ENCODE measurements around the gene SFMBT1.

Gene SFMBT1

GRCh38 chr3:52886049-52886730 lies 159.7 kb downstream of the SFMBT1 start:
- no peak for DNase-seq (ENCODE audit: low read depth in 2 of 2)

DNA sequence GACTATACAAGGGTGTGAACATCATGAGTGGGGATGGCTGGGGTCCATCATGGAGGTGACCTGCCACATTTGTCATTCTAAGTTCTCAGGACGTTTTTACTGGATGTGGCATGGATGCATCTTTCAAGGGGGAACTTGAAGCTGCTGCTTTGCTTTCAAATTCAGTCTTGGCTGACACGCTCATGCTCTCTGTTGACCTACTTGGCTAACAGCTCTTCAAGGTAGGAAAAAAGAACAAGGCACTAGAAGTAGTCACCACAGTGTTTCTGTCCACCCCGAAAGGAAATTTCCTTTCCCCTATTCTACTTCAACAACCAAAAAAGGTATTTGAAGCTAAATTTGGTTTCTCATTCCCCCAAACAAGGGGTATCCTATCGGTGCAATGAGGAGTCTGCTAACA lies 163.5 kb downstream of the SFMBT1 start:
- no peak for DNase-seq (ENCODE audit: low read depth in 2 of 2)

GRCh38 chr3:52881871-52882270 lies 164.0 kb downstream of the SFMBT1 start:
- no peak for DNase-seq (ENCODE audit: low read depth in 2 of 2)

DNA sequence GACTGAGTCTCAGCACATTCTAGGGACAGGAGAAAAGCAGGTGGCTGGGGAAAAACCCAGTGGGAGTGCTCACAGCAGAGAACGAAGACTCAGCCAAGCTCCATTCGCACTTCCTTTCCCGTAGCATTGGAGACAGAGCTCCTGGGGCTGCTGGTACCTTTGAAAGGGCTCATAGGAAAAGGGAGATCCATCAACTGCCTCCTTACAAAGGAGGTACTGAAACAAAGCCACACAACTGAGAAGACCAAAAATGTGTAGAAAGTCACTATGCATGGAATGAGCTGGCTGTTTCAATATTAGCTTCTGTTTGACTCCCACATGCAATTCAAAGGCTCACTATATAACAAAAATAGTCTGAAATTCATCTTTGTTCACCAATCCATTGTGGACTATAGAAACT lies 165.4 kb downstream of the SFMBT1 start:
- DNase-seq (ENCODE audit: low read depth in 2 of 2): no peak

DNA sequence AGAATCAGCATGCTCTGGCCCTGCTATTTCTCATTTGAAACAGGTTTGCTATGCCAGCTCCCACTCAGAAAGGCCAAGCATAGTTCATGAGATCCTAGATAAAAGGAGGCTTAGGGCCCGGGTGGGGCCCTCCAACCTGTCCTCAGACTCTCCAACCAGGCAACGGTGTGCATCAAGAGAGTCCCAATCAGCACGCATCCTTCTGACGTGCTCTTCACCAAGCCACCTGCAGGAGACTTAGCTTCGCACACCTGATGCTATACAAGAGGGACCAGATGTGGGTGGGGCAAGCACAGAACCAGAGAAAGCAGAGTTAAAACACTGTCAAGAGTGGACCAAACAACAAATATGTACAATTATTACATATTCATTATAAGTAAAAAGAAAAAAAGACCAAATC lies 165.8 kb downstream of the SFMBT1 start:
- no peak for DNase-seq (ENCODE audit: low read depth in 2 of 2)

GRCh38 chr3:52879581-52879980 lies 166.3 kb downstream of the SFMBT1 start:
- no peak for DNase-seq (ENCODE audit: low read depth in 2 of 2)

GRCh38 chr3:52879090-52879489 lies 166.8 kb downstream of the SFMBT1 start:
- DNase-seq (ENCODE audit: low read depth in 2 of 2): no peak

DNA sequence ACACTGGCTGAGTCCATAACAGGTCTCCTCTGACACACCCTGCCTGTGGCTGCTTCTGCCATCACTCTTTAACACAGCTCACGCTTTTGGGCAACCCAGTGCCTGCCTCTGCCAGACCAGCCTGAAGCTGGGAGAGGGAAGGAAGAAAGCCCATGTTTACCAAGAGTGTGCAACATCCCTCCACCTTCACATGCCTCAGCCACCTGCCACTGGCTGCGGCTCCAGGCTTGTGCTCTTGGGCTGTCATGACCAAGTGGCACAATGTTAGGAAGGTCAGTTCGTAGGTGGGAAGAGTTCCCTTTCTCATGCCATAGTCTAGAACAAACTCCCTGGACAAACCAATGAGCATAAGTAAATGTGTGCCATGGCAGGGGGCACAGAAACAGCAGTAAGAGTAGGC lies 168.8 kb downstream of the SFMBT1 start:
- DNase-seq (ENCODE audit: low read depth in 2 of 2): no peak

GRCh38 chr3:52874864-52875587 lies 170.8 kb downstream of the SFMBT1 start:
- DNase-seq (ENCODE audit: low read depth in 2 of 2): no peak

DNA sequence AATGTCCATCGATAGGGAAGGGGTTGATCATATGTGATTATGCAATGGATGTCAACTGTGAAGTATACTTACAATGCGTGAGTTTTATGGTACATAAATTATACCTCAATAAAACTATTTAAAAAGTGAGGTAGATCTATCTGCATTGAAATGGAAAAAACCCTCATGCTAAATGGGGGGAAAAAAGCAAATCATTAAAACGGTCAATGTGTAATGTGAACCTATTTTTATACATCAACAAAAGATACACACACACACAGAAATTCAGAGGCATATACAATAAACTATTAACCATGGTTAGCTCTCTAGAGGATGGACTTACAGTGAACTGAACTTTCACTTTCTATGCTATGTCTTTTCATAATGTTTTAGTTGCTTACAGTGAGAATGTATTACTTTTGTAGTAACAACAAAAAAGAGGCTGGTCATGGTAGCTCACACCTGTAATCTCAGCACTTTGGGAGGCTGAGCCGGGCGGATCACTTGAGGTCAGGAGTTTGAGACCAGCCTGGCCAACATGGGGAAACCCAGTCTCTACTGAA lies 171.6 kb downstream of the SFMBT1 start:
- no peak for DNase-seq (ENCODE audit: low read depth in 2 of 2)

- DNase-seq (ENCODE audit: low read depth in 2 of 2): no peak
Observed at GRCh38 chr3:52873433-52874159, 172.3 kb downstream of the SFMBT1 start.

- DNase-seq (ENCODE audit: low read depth in 2 of 2): no peak
Observed at GRCh38 chr3:52872245-52872644, 173.6 kb downstream of the SFMBT1 start.

DNA sequence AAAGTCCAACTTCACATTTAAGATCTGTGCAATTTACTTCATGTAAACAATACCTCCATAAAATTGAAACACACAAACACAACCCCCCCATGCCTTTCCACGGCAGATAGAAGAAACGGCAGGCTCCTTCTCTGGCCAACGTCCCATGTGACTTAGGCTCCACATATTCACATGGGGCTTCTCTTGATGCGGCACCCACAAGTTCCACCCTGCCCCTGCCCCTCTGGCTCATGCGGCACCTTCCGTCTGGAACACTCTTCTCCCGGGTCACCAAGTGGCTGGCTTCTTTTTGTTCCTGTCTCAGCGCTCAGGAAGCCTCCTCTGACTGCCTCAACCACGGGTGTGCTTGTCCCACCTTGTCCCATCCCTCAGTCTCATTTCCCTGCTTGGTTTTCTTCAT lies 174.1 kb downstream of the SFMBT1 start:
- no peak for DNase-seq (ENCODE audit: low read depth in 2 of 2)

DNA sequence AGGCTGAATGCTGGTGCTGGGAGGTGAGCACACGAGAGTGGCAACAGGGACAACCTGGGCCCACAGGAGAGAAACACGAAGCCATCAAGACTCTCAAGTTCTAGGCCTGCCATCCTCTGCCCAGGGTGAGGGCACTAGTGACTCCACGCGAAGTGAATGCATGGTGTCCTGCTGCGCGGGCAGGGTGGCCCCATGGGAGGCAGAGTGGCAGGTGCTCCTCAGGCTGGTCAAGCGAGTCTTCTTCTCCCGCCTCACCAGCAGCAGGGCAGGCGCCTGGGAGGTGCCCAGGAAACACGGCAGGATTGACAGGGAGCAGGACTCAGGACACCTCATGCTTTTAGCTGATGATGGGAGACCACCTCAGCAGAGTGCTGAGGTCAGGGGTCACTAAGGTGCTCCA lies 175.4 kb downstream of the SFMBT1 start:
- DNase-seq (ENCODE audit: low read depth in 2 of 2): no peak

DNA sequence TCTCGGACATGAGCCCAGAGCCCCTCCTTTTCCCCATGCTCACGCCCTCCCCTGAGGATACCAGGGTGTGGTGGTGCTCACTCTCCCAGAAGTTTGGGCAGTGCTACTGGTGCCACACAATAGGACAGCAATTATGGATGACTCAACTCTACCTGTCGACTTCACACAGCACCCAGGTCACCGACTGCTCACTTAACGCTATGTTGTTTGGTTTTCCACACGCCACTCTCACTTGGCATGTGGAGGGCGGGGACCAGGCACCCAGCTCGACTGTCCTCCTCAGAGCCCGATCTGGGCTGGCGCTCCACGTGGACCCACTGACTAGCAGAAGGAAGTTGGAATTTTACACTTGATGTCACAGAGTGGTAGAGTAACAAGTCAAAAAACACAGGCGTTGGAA lies 179.4 kb downstream of the SFMBT1 start:
- DNase-seq (ENCODE audit: low read depth in 2 of 2): no peak

- DNase-seq (ENCODE audit: low read depth in 2 of 2): no peak
Observed at GRCh38 chr3:52865994-52866393, 179.9 kb downstream of the SFMBT1 start.

- no peak for DNase-seq (ENCODE audit: low read depth in 2 of 2)
Observed at GRCh38 chr3:52860424-52860768, 185.5 kb downstream of the SFMBT1 start.

GRCh38 chr3:52859686-52860423 lies 186.0 kb downstream of the SFMBT1 start:
- no peak for DNase-seq (ENCODE audit: low read depth in 2 of 2)

DNA sequence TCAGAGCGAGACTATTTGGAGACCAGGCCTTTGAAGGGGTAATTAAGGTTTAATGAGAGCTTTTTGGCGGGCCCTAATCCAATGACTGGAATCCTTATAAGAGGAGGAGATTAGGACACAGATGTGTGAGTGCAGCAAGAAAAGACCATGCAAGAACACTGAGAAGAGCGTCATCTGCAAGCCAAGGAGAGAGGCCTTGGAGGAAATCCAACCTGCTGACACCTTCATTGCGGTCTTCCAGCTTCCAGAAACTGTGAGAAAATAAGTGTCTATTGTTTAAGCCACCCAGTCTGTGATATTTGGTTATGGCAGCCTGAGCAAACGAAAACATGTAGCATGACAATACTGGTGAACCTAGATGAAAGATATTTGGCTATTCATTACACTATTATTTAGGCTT lies 188.0 kb downstream of the SFMBT1 start:
- DNase-seq (ENCODE audit: low read depth in 2 of 2): no peak

GRCh38 chr3:52857133-52857532 lies 188.7 kb downstream of the SFMBT1 start:
- no peak for DNase-seq (ENCODE audit: low read depth in 2 of 2)

DNA sequence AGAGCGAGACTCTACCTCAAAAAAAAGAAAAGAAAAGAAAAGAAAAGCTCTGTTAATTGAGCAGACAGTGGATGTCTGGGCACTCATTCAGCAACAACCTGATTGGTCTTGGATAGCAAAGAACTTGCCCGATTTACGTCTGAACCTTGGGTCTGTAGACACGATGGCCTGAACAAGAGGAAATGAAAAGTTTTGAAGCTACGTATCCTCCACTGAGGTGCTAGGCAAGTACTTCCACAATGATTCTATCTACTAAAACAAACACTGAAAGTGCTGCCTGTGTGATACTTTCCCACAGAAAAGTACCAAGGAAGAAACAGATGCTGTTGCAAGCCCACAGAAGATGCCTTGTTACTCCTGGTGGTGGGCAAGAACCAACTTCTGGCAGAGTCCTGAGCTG lies 189.2 kb downstream of the SFMBT1 start:
- no peak for DNase-seq (ENCODE audit: low read depth in 2 of 2)

DNA sequence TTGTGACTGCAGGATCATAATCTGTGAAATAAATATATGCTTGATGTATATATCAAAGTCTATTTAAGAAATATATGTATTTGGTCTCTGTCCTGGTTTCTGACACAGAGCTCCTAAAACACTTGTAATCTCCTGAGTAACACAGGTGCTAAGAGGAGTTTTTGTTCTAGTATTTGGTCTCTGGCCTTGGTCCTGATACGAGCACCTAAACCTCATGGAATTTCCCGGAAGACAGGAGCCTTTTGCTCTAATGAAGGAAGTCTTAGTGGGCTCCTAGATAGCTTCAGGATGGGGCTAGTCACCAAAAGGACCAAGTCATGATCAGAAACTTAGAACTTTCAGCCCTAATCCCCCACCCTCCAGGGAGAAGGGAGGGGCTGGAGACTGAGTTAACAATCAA lies 191.9 kb downstream of the SFMBT1 start:
- no peak for DNase-seq (ENCODE audit: low read depth in 2 of 2)
